G401.6 (cell line): Measurements from ENCODE around the gene HMGN1.
A peak's percentile ranks its signal among the peaks of the same experiment; 100 is the strongest.

Experiments
- FAIRE-seq: peaks from 2 replicates; lab custom pipeline; 2012; peaks lifted over from hg19 to GRCh38; lab: Jason Lieb, UNC

Gene HMGN1

GRCh38 chr21:39367783-39368182 lies 18.9 kb upstream of the HMGN1 start:
- FAIRE-seq: no peak

DNA sequence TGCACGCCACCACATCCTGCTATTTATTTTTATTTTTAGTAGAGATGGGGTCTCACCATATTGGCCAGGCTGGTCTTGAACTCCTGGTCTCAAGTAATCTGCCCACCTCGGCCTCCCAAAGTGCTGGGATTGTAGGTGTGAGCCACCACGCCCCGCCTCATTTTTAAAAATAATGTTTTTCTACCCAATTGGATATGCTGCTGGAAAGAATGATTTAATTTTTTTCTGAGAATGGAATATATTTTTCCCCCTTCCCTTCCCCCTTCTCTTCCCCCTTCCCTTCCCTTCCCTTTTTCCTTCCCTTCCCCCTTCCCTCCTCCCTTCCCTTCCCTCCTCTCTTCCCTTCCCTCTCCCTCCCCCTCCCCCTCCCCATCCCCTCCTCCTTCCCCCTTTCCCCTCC lies 17.7 kb upstream of the HMGN1 start:
- no peak for FAIRE-seq

DNA sequence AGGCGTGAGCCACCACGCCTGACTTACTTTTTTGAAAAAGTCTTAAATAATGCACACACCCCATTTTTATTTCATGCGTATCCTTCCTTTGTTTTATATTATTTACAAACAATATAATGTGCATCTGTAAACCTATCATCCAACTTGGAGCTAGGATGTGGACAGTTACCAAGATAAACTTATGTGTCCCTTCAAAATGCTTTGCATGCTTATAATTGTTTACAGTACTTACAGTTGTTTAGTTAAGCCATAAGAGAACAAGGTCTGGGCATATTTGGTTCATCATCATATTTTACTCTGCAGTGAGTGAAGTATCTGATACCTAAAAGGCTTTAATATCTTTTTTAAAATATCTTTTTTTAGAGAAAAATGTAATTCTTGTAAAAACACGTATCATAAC lies 16.1 kb upstream of the HMGN1 start:
- no peak for FAIRE-seq

GRCh38 chr21:39363607-39364555 lies 15.0 kb upstream of the HMGN1 start:
- no peak for FAIRE-seq

- no peak for FAIRE-seq
These were observed 13.8 kb upstream of the HMGN1 start for GRCh38 chr21:39362733-39363132.

DNA sequence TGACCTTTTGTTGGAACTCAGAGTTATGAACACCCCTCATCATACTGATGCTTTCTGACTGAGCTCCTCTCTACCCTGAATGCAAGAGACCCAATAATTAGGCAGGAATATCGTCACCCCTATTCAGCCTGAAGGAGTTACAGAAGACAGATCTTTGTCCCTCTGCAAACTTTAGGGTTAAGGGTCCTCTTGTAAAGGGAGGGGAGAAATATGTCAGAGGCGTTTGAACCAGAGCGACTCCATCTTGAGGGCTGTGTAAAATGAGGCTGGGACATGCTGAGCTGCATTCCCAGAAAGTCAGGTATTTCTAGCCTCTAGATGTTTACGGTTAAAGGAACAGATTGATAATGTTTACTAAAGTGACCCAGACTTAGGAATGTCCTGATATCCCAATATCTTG lies 10.5 kb upstream of the HMGN1 start:
- FAIRE-seq: no peak

GRCh38 chr21:39353295-39353694 lies 4.4 kb upstream of the HMGN1 start:
- FAIRE-seq: no peak

DNA sequence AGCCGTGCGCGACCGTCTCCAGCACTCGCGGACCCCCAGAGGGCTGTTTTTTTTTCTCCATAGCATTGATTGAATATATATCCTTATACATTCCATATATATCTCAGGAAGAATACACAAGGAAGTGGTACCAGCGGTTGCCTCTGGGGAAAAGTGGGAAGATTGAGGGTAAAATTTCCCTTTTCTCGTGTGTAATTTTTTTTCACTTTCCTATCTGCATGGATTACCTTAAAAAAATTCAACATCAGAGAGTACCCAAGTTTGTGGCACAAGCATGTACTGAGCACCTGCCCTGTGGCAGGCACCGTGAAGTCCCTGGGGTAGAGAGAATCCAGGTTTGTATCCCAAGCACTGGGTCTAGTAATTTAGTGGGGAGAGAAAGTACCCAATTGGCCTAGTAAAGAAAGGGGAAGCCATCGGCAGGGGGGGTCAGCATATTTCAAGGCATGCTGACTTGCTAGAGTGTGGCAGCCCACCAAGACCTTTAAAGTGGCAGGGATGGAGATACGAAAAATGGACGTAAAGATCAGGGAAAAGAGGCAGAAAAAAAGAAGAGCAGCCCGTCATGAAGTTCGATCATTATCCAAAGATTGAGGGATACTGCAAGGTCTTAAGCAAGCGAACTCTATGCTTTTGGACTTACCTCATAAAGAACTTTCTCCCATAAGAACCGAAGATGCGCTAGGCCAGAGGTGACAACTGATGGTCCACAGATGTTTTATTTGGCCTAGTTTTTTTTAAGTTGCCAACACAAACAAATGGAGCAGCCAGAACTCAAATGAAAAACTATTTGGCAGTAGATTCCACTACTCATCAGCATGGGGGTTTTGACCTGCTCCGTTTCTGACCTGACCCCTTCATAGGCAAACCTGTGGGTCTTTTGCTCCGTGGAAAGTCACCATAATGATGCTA lies 1.5 kb upstream of the HMGN1 start:
- no peak for FAIRE-seq

- FAIRE-seq: peak; percentile 40
These were observed 564 bp upstream of the HMGN1 start for GRCh38 chr21:39349211-39350093.

DNA sequence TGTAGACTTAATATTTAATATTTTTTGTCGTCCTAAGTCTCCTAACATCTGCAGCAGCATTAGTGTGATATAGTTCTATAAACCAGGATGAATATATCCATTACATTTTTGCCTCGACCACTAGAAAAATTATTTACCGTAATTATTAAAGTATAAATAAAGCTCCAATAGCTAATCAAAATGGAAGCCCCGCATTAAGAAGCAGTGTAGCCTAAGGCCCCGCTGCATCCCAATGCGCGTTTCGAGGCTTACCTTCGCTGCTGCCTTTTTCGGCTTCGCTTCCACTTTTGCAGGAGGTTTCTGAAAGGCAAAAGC lies 891 bp downstream of the HMGN1 start:
- FAIRE-seq: no peak

GRCh38 chr21:39347537-39347936 lies 1.4 kb downstream of the HMGN1 start:
- no peak for FAIRE-seq

DNA sequence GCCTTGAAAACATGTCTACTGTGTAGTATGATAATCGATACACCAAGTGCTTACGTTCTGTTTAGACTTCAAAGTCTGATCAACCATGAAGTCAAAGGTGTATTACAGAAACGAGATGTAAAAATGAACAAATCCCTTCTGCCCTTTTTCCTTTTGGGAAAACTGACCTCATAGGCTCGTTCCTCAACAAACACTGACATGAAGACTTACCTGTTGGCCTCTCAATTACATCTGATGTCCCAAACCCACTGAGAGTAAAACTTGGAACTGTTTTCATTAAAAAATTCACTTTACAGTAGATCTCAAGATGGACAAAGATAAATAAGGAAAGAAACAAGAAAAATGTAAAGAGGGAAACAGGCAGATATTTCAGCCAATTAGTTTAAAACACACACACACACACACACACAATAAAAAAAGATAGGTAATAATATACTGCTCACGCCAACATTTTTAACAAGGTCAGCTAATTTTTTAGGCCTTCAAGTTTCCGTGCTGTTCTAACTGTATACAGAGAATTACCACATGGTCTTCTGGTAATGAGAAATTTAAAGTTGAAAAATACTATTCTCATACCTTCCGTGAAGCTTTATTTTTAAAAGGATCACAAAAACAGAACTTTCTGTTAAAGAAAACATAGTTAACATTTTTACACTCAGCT lies 2.1 kb downstream of the HMGN1 start:
- FAIRE-seq: peak; percentile 17

- no peak for FAIRE-seq
These were observed 2.7 kb downstream of the HMGN1 start for GRCh38 chr21:39346206-39346605.

DNA sequence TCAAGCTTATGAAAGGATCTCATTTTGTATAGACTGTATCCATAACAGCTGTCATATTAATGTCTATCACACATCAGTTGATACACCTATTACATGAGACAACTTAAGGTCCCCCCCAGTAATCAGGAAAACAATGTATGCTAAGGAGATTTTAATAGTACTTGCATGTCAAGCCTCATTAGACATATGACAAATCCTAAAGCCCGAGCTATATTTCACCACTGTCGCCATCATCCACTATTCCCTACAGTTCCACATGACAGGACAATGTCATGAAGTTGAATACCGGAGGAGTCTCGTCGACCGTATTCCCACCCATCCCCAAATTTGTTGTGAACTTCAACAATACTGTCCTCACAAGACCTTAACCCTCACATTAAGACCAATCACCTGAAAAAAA lies 3.4 kb downstream of the HMGN1 start:
- FAIRE-seq: no peak

GRCh38 chr21:39344848-39345247 lies 4.0 kb downstream of the HMGN1 start:
- no peak for FAIRE-seq

- no peak for FAIRE-seq
These were observed 7.5 kb downstream of the HMGN1 start for GRCh38 chr21:39341249-39341923.

DNA sequence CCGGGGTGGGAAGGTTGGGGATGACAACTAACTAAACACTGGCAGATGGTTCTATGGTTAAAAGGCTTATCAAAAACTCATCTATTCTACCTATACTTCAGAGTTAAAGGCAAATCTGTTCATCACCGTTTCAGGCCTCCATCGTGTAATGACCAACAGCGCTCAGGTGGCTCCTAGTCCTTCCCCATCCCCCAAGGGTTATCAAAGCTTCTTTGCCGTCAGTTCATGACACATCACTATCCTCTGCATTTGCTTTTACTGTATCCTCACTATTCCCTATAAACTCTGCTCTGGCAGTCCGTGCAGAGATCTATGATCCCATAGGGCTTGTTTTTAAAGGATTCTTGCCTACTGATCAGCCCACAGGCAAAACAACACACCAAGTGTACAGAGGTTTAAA lies 8.2 kb downstream of the HMGN1 start:
- no peak for FAIRE-seq

- no peak for FAIRE-seq
These were observed 9.7 kb downstream of the HMGN1 start for GRCh38 chr21:39339231-39339630.

DNA sequence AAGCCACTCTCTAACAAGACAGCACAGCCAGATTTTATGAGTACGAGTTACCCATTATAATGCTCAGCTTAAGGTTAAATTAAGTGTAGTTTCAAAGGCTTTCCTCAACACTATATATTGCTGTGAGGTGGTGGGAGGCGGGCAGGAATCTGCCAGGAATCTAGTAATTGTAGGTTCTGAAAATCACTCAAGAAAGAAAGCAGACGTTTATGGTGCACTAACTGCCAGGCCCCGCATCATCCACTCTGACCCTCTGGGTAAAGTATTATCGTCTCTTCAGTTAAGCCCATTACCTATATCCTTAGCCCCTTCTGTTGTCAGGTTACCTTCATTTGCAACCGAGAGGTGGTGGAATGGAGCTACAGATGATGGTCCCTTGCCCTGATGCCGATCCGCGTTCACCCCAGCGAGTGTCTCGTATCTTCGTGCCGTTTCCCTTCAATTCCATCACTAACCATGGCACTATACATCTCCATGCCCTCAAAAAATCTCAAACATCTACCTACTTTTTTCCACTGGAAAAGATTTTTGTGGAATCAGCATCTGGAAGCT lies 12.4 kb downstream of the HMGN1 start:
- no peak for FAIRE-seq

DNA sequence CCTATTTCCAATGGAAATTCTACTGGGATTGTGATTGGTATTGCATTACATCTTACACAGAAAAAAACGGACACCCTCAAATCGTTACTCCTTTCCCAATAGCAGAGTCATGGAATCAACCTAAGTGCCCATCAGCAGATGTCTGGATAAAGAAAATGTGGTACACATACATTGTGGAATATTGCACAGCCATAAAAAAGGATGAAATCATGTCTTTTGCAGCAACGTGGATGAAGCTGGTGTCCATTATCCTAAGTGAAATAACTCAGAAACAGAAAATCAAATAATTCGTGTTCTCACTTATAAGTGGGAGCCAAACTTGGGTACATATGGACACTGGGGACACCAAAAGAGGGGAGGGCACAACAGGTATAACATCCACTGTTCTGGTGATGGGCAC lies 14.3 kb downstream of the HMGN1 start:
- no peak for FAIRE-seq

DNA sequence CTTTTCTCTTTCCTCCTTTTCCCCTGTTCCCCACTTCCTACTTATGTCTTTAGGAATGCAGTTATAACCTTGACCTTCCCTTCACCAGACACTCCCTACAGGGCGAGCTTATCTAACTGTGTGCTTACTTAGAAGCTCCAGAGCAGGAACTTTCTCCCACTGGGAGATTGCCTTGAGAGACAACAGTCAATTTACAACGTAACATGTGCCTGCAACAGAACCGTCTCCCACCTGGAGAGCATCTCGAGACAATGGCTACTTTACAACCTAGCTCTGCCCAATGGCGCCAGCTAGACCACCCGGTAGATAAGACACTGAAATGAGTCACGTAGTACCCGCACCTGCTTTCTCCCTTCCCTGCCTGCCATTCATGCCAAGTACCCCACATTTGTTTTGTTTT lies 16.7 kb downstream of the HMGN1 start:
- no peak for FAIRE-seq
